OCI-M2 (cell line): ENCODE measurements around the gene CACNA1C.

Source experiments
- DNase-seq: peaks from one replicate; lab custom pipeline; 2025; ENCODE audit not compliant: unreplicated experiment; lab: John Stamatoyannopoulos, UW

The CACNA1C gene

GRCh38 chr12:2311020-2311778, 258.4 kb downstream of the CACNA1C start:
- DNase-seq, result no peak

DNA sequence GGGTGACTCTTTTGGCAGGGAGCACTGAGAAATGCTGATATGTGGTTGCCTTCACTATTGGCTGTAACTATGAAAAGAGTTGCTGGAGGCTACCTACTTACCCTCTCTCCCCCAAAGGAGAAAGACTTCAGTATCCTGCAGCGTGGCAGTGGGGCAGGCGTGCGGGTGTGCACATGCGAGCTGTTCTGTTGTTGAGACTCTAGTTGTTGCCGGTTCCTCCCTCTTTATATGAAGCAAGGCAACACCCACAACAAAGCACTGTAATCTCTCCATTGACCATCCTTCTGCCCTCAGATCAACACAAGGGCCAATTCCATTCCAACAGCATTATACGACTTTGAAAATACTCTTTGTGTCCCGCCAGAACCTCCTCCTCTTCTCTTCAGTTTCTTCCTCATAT, 259.4 kb downstream of the CACNA1C start:
- DNase-seq, result no peak

GRCh38 chr12:2312770-2313169, 260.0 kb downstream of the CACNA1C start:
- no peak for DNase-seq

GRCh38 chr12:2314492-2314891, 261.7 kb downstream of the CACNA1C start:
- DNase-seq, result no peak

GRCh38 chr12:2317772-2318171, 265.0 kb downstream of the CACNA1C start:
- DNase-seq, result no peak

GRCh38 chr12:2318286-2318685, 265.5 kb downstream of the CACNA1C start:
- no peak for DNase-seq

GRCh38 chr12:2319136-2319535, 266.3 kb downstream of the CACNA1C start:
- no peak for DNase-seq

GRCh38 chr12:2319737-2320506, 267.1 kb downstream of the CACNA1C start:
- DNase-seq, result no peak

- DNase-seq, result no peak
These were observed 268.1 kb downstream of the CACNA1C start for GRCh38 chr12:2320841-2321240.

DNA sequence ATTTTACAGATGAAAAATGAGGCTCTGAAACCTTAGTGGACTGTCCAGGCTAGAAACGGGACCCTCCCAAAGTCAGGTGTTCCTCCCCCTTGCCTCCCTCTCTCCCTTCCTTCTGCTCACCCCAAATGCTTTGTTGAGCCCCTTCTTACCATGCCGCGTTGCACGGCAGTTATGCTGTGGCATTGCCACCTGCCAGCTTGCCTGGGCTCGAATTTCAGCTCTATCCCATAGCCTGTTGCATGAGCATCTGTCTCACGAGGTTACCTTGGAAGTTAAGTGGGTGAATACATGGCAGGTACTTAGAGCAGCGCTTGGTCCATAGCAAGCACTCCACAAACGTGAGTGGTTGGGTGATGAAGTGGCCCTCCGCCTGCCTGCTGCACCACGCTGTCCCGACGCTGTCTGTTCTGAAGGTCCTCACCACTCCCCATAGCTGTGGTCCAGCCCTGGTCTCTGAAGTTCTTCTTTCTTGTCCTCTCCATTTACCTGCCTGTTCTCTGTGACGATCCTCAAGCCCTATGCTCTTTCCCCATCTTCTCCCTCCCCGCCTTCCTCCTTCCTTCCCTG, 269.9 kb downstream of the CACNA1C start:
- DNase-seq, result no peak

- DNase-seq, result no peak
These were observed 270.9 kb downstream of the CACNA1C start for GRCh38 chr12:2323532-2324255.

DNA sequence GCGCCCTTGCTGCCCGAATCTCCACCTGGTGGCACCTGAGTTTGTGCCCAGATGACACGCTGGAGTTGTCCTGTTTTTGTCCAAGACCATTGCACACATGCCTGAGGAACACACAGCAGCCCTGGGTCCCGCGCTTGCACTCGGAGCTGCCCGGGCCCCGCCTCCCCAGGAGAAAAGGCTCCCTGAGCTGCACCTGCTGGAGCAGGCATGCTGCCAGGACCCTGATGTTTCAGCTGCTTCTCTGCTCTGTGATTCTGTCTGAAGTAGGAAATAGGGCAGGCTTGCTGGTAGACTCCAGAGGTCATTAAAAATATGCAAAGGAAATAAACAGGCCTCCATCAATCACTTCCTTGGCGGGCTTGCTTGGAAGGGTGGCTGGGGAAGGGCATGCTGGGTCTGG, 271.6 kb downstream of the CACNA1C start:
- no peak for DNase-seq

- DNase-seq, result no peak
These were observed 272.7 kb downstream of the CACNA1C start for GRCh38 chr12:2325519-2325918.

GRCh38 chr12:2326470-2326869, 273.7 kb downstream of the CACNA1C start:
- no peak for DNase-seq

GRCh38 chr12:2328661-2329060, 275.9 kb downstream of the CACNA1C start:
- no peak for DNase-seq

- DNase-seq, result no peak
These were observed 276.9 kb downstream of the CACNA1C start for GRCh38 chr12:2329661-2330210.

DNA sequence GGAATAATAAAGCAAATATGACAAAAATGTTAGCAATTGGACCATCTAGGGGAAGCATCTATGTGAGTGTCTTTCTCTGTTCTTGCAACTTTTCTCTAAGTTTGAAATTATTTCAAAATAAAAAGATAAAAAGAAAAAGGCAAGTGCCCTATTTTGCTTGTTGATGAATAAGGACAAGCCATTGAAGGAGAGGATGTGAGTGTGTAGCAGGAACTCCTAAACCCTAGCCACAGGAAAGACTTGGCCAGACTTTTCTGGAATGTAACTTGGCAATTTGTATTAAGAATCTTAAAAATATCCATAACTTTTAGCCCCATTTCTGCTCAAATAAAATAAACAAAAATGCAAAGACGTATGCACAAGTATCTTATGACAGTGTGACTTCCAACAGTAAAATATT, 279.4 kb downstream of the CACNA1C start:
- no peak for DNase-seq

GRCh38 chr12:2332947-2333346, 280.2 kb downstream of the CACNA1C start:
- DNase-seq, result no peak

- DNase-seq, result no peak
These were observed 280.9 kb downstream of the CACNA1C start for GRCh38 chr12:2333491-2334195.

GRCh38 chr12:2334271-2334670, 281.5 kb downstream of the CACNA1C start:
- DNase-seq, result no peak

GRCh38 chr12:2334689-2335088, 281.9 kb downstream of the CACNA1C start:
- DNase-seq, result no peak
